ENCODE measurements around the gene PM20D1. TPM values are rescaled to one million over a fixed set of nuclear protein-coding genes. Genes with fewer than 3 reads are reported as not detected.
"Not testable (repeated sequence)": the region's sequence is repeated elsewhere in the genome, so short reads cannot be mapped to it uniquely, and the experiment has no call there.

Gene PM20D1
- total and polyA plus RNA-seq, 2 donors (not counting 1 experiment from before 2014, with no cell fraction given) = not detected

GRCh38 chr1:205880923-205881322 is 31.0 kb upstream of the PM20D1 start:
- Histone ChIP-seq H3K79me2 (ENCODE audit: control insufficient read depth, insufficient read depth, low read length) (no peaks in the 10 kb centered on the region), H3K36me3 (ENCODE audit: control insufficient read depth, insufficient read depth, low read length) (no peaks in the 10 kb centered on the region), H3K27me3 (ENCODE audit: control insufficient read depth, insufficient read depth, low read length) (no peaks in the 10 kb centered on the region), H3K4me3 (replicated peaks in 1 of 4; ENCODE audit: control extremely low read depth in 1 of 4, insufficient read depth in 1 of 4, low read depth in 3 of 4, low read length in 4 of 4) (no peak overlapping the region), H3K4me1 (ENCODE audit: control insufficient read depth, extremely low read depth, insufficient read depth, low read length) (no peaks in the 10 kb centered on the region), H3K9ac (ENCODE audit: insufficient read depth, low read length) (no peak overlapping the region), H4K20me1 (ENCODE audit: control insufficient read depth, extremely low read depth, insufficient read depth, low read length) (no peaks in the 10 kb centered on the region), H3K9me3 (ENCODE audit: control insufficient read depth, insufficient read depth, low read depth, low read length) (no peaks in the 10 kb centered on the region), H2AFZ (ENCODE audit: low read length) (no peak overlapping the region), H3K27ac (ENCODE audit: insufficient read depth, low read length) (no peak overlapping the region), H3K4me2 (ENCODE audit: extremely low read depth, insufficient read depth, low read length) (no peak overlapping the region)
- DNase-seq (ENCODE audit: low read depth in 2 of 2) = no peak
- TF ChIP-seq CTCF (conservative IDR thresholded peaks at IDR 0.05 in 1 of 2, IDR thresholded peaks at IDR 0.05 in 1 of 2; ENCODE audit: low read depth in 1 of 2, low read length in 2 of 2) = no peak
- TF ChIP-seq EZH2 (IDR thresholded peaks at IDR 0.05; ENCODE audit: low read length, missing control alignments) = no peak

GRCh38 chr1:205879974-205880373 is 30.0 kb upstream of the PM20D1 start:
- TF ChIP-seq CTCF (conservative IDR thresholded peaks at IDR 0.05 in 1 of 2, IDR thresholded peaks at IDR 0.05 in 1 of 2; ENCODE audit: low read depth in 1 of 2, low read length in 2 of 2) (no peak), EZH2 (IDR thresholded peaks at IDR 0.05; ENCODE audit: low read length, missing control alignments) (no peak)
- H2AFZ ChIP-seq (ENCODE audit: low read length) = no peak overlapping the region
- DNase-seq (ENCODE audit: low read depth in 2 of 2) = no peak
- no peak overlapping the region for H3K27ac ChIP-seq (ENCODE audit: insufficient read depth, low read length)
- H3K79me2 ChIP-seq (ENCODE audit: control insufficient read depth, insufficient read depth, low read length) = no peaks in the 10 kb centered on the region
- H3K4me1 ChIP-seq (ENCODE audit: control insufficient read depth, extremely low read depth, insufficient read depth, low read length) = no peaks in the 10 kb centered on the region
- no peak overlapping the region for H3K4me2 ChIP-seq (ENCODE audit: extremely low read depth, insufficient read depth, low read length)
- no peak overlapping the region for H3K4me3 ChIP-seq (replicated peaks in 1 of 4; ENCODE audit: control extremely low read depth in 1 of 4, insufficient read depth in 1 of 4, low read depth in 3 of 4, low read length in 4 of 4)
- H4K20me1 ChIP-seq (ENCODE audit: control insufficient read depth, extremely low read depth, insufficient read depth, low read length) = no peaks in the 10 kb centered on the region
- no peaks in the 10 kb centered on the region for H3K9me3 ChIP-seq (ENCODE audit: control insufficient read depth, insufficient read depth, low read depth, low read length)
- H3K27me3 ChIP-seq (ENCODE audit: control insufficient read depth, insufficient read depth, low read length) = no peaks in the 10 kb centered on the region
- no peak overlapping the region for H3K9ac ChIP-seq (ENCODE audit: insufficient read depth, low read length)
- H3K36me3 ChIP-seq (ENCODE audit: control insufficient read depth, insufficient read depth, low read length) = no peaks in the 10 kb centered on the region

GRCh38 chr1:205878026-205878425 is 28.1 kb upstream of the PM20D1 start:
- H3K36me3 ChIP-seq (ENCODE audit: control insufficient read depth, insufficient read depth, low read length) = no peaks in the 10 kb centered on the region
- TF ChIP-seq EZH2 (IDR thresholded peaks at IDR 0.05; ENCODE audit: low read length, missing control alignments) (no peak), CTCF (conservative IDR thresholded peaks at IDR 0.05 in 1 of 2, IDR thresholded peaks at IDR 0.05 in 1 of 2; ENCODE audit: low read depth in 1 of 2, low read length in 2 of 2) (no peak)
- H3K9ac ChIP-seq (ENCODE audit: insufficient read depth, low read length) = no peak overlapping the region
- no peaks in the 10 kb centered on the region for H3K4me1 ChIP-seq (ENCODE audit: control insufficient read depth, extremely low read depth, insufficient read depth, low read length)
- no peak for DNase-seq (ENCODE audit: low read depth in 2 of 2)
- no peak overlapping the region for H2AFZ ChIP-seq (ENCODE audit: low read length)
- H3K27ac ChIP-seq (ENCODE audit: insufficient read depth, low read length) = no peak overlapping the region
- H3K9me3 ChIP-seq (ENCODE audit: control insufficient read depth, insufficient read depth, low read depth, low read length) = no peaks in the 10 kb centered on the region
- H3K27me3 ChIP-seq (ENCODE audit: control insufficient read depth, insufficient read depth, low read length) = no peaks in the 10 kb centered on the region
- H3K4me3 ChIP-seq (replicated peaks in 1 of 4; ENCODE audit: control extremely low read depth in 1 of 4, insufficient read depth in 1 of 4, low read depth in 3 of 4, low read length in 4 of 4) = no peak overlapping the region
- H4K20me1 ChIP-seq (ENCODE audit: control insufficient read depth, extremely low read depth, insufficient read depth, low read length) = no peaks in the 10 kb centered on the region
- H3K4me2 ChIP-seq (ENCODE audit: extremely low read depth, insufficient read depth, low read length) = no peak overlapping the region
- H3K79me2 ChIP-seq (ENCODE audit: control insufficient read depth, insufficient read depth, low read length) = no peaks in the 10 kb centered on the region

- H3K9ac ChIP-seq (ENCODE audit: insufficient read depth, low read length) = not testable (repeated sequence)
Observed at GRCh38 chr1:205873148-205873547, 23.2 kb upstream of the PM20D1 start.

More at GRCh38 chr1:205873148-205873547, 23.2 kb upstream of the PM20D1 start:
- not testable (repeated sequence) for H3K4me3 ChIP-seq (replicated peaks in 1 of 4; ENCODE audit: control extremely low read depth in 1 of 4, insufficient read depth in 1 of 4, low read depth in 3 of 4, low read length in 4 of 4); H3K36me3 ChIP-seq (ENCODE audit: control insufficient read depth, insufficient read depth, low read length); H3K79me2 ChIP-seq (ENCODE audit: control insufficient read depth, insufficient read depth, low read length); H3K4me2 ChIP-seq (ENCODE audit: extremely low read depth, insufficient read depth, low read length); H3K9me3 ChIP-seq (ENCODE audit: control insufficient read depth, insufficient read depth, low read depth, low read length); DNase-seq (ENCODE audit: low read depth in 2 of 2); H3K27ac ChIP-seq (ENCODE audit: insufficient read depth, low read length); H2AFZ ChIP-seq (ENCODE audit: low read length); H3K27me3 ChIP-seq (ENCODE audit: control insufficient read depth, insufficient read depth, low read length); H4K20me1 ChIP-seq (ENCODE audit: control insufficient read depth, extremely low read depth, insufficient read depth, low read length); H3K4me1 ChIP-seq (ENCODE audit: control insufficient read depth, extremely low read depth, insufficient read depth, low read length)
